Body of pancreas (tissue), 4 donors: ENCODE measurements around the gene TXNDC16.

Experiments
- POLR2A ChIP-seq, 3 donors: fragments of 450-650 bp; IDR thresholded peaks; one replicate each; pipeline ENCODE4 v1.6.1; 2016; ENCODE audit warnings: antibody characterized with exemption in 3 of 3, mild to moderate bottlenecking in 2 of 3
- TF ChIP-seq, protein P1 (sequence below), 7 experiments: fragments of 450-650 bp in 4 of 7; fragments of 200-600 bp in 3 of 7; sonication (generic) in 3 of 7; IDR thresholded peaks; one replicate each; pipeline ENCODE4 v1.5.1; 2016 to 2019; ENCODE audit warnings: antibody characterized with exemption in 7 of 7

DNA sequence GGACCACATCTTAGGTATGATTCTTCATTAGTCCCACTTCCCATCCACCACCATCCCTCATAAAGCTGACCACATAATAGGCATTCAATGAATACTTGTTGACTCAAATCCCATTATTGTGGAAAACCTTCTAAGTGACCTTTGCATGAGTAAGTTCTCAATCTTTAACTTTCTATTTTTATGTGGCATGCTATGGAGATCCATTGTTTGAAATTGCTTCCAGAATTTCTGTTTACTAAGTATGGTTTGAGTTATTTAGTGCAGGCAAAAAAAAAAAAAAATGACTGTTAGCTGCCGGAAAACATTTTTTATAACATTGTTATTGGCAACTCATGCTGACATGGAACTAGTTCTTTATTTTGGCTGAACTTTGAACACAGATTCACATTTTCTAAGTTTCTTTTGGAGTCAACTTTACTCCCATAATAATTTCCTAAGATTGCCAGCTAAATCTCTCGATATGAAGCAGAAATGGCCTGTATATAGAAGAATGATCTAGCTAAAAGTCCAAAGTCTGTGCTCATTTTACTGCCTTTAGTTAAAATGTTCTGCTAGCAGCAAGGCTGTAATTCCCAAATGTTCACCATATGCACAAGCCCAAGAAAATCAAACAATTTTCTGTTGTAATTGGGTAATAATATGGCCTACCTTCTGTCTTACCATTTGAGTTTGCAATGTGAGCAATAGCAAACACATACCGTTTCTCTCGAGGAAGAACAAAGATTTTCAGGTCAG lies 160.3 kb downstream of the TXNDC16 start:
- TF ChIP-seq, protein P1, sequence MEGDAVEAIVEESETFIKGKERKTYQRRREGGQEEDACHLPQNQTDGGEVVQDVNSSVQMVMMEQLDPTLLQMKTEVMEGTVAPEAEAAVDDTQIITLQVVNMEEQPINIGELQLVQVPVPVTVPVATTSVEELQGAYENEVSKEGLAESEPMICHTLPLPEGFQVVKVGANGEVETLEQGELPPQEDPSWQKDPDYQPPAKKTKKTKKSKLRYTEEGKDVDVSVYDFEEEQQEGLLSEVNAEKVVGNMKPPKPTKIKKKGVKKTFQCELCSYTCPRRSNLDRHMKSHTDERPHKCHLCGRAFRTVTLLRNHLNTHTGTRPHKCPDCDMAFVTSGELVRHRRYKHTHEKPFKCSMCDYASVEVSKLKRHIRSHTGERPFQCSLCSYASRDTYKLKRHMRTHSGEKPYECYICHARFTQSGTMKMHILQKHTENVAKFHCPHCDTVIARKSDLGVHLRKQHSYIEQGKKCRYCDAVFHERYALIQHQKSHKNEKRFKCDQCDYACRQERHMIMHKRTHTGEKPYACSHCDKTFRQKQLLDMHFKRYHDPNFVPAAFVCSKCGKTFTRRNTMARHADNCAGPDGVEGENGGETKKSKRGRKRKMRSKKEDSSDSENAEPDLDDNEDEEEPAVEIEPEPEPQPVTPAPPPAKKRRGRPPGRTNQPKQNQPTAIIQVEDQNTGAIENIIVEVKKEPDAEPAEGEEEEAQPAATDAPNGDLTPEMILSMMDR (IDR thresholded peaks at IDR 0.05): no peak
- no peak for TF ChIP-seq POLR2A (IDR thresholded peaks at IDR 0.05)
